GM21529 (cell line): ENCODE data around the gene SLC6A20.

Experiments
- ATAC-seq: cut with Tn5 transposase; IDR thresholded peaks from one replicate; pipeline ENCODE4 v1.9.1; 2021; ENCODE audit not compliant: unreplicated experiment

SLC6A20 gene

GRCh38 chr3:45795882-45796765, at the start of gene SLC6A20:
Gene SLC6A20, minus strand, starts transcription at chr3:45796536. Its CDS starts 117 bp downstream, at chr3:45796419.
- ATAC-seq: no peak

GRCh38 chr3:45844616-45845015, 48.3 kb upstream of the SLC6A20 start:
- no peak for ATAC-seq

- no peak for ATAC-seq
These were observed 46.7 kb upstream of the SLC6A20 start for GRCh38 chr3:45842851-45843625.

GRCh38 chr3:45841757-45842491, 45.6 kb upstream of the SLC6A20 start, which contains the start of gene LZTFL1:
Gene LZTFL1, minus strand, starts transcription at chr3:45842119. Its CDS starts 128 bp downstream, at chr3:45841991.
- ATAC-seq: peak; percentile 92

- peak; percentile 18 for ATAC-seq
These were observed 45.1 kb upstream of the SLC6A20 start for GRCh38 chr3:45841420-45841756.

- no peak for ATAC-seq
These were observed 42.1 kb upstream of the SLC6A20 start for GRCh38 chr3:45838466-45838865.

- ATAC-seq: no peak
These were observed 36.4 kb upstream of the SLC6A20 start for GRCh38 chr3:45832699-45833098.

- no peak for ATAC-seq
These were observed 33.8 kb upstream of the SLC6A20 start for GRCh38 chr3:45830121-45830520.

GRCh38 chr3:45826908-45827307, 30.6 kb upstream of the SLC6A20 start:
- no peak for ATAC-seq

- ATAC-seq: no peak
These were observed 30.0 kb upstream of the SLC6A20 start for GRCh38 chr3:45826321-45826720.

- no peak for ATAC-seq
These were observed 24.8 kb upstream of the SLC6A20 start for GRCh38 chr3:45821127-45821526.

GRCh38 chr3:45819543-45819942, 23.2 kb upstream of the SLC6A20 start:
- no peak for ATAC-seq

- ATAC-seq: no peak
These were observed 21.6 kb upstream of the SLC6A20 start for GRCh38 chr3:45817831-45818522.

GRCh38 chr3:45816544-45816943, 20.2 kb upstream of the SLC6A20 start:
- ATAC-seq: no peak

- no peak for ATAC-seq
These were observed 18.0 kb upstream of the SLC6A20 start for GRCh38 chr3:45814322-45814721.

- ATAC-seq: no peak
These were observed 11.6 kb upstream of the SLC6A20 start for GRCh38 chr3:45807681-45808540.

GRCh38 chr3:45807133-45807532, 10.8 kb upstream of the SLC6A20 start:
- no peak for ATAC-seq

- no peak for ATAC-seq
These were observed 9.7 kb upstream of the SLC6A20 start for GRCh38 chr3:45806072-45806471.

GRCh38 chr3:45803252-45803935, 7.1 kb upstream of the SLC6A20 start:
- ATAC-seq: no peak
